ENCODE measurements around the gene PRKG1. TPM values are rescaled to one million over a fixed set of nuclear protein-coding genes. Genes with fewer than 3 reads are reported as not detected.

Gene PRKG1
- total and polyA plus RNA-seq, 2 experiments from 2014 or later = 18.2 to 21.1 TPM

DNA sequence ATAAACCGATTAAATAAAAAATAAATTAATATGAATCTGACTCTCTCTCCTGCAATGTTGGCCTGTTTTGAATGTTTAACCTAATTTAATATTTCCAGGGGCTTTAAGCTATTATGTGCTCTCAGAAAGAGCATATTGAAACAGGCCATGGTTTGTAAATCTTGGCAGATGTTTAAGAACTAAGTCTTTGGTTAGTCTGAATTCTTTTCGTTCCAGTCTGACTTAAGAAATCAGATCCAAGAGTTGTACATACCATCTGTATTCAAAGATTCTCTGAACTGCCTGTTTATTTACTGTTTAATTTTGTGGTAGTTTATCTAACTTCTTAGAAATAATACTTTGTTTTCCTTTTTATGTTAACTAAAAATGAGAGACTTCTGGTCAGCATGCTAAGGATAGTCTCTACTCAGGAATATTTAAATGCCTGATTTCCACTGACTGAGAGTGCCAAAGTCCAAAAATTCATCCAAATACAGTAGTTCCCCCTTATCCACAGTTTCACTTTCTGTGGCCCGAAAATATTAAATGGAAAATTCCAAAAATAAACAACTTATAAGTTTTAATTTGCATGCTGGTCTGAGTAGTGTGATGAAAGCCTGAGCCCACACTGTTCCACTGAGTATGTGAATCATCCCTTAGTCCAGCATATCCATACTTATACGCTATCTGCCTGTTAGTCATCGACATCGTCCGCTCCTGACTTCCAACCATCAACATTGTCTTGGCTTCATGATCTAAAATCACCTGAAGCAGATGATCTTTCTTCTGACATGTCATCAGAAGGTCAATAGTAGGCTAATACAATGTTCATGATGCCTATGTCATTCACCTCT lies 863.2 kb downstream of the PRKG1 start:
- no peaks in the 10 kb centered on the region; the same call in 2 of the 3 replicates for H3K36me3 Mint-ChIP-seq (ENCODE audit: low read depth)
- peaks cover 3% of the 10 kb centered on the region; the same call in 2 of the 3 replicates for H3K9me3 Mint-ChIP-seq
- Histone ChIP-seq H3K4me1 (ENCODE audit: insufficient read depth) (no peaks in the 10 kb centered on the region), H3F3A (replicated peaks; ENCODE audit: low read depth) (no peaks in the 10 kb centered on the region), H3K4me3 (no peak overlapping the region), H3K36me3 (ENCODE audit: insufficient read depth) (no peaks in the 10 kb centered on the region), H3K27ac (ENCODE audit: low read depth) (no peak overlapping the region), H2AFZ (no peak overlapping the region), H3K9me2 (ENCODE audit: insufficient read depth) (no peaks in the 10 kb centered on the region), H4K20me1 (replicated peaks; ENCODE audit: insufficient read depth) (no peaks in the 10 kb centered on the region), H3K79me2 (replicated peaks; ENCODE audit: insufficient read depth) (no peaks in the 10 kb centered on the region), H3K4me2 (no peak overlapping the region), H3K27me3 (ENCODE audit: insufficient read depth) (no peaks in the 10 kb centered on the region)
- TF ChIP-seq POLR2AphosphoS5 (IDR thresholded peaks at IDR 0.05; ENCODE audit: low read depth) (no peak), NANOG (IDR thresholded peaks at IDR 0.05; ENCODE audit: borderline replicate concordance) (no peak)
- TF ChIP-seq, protein P1, sequence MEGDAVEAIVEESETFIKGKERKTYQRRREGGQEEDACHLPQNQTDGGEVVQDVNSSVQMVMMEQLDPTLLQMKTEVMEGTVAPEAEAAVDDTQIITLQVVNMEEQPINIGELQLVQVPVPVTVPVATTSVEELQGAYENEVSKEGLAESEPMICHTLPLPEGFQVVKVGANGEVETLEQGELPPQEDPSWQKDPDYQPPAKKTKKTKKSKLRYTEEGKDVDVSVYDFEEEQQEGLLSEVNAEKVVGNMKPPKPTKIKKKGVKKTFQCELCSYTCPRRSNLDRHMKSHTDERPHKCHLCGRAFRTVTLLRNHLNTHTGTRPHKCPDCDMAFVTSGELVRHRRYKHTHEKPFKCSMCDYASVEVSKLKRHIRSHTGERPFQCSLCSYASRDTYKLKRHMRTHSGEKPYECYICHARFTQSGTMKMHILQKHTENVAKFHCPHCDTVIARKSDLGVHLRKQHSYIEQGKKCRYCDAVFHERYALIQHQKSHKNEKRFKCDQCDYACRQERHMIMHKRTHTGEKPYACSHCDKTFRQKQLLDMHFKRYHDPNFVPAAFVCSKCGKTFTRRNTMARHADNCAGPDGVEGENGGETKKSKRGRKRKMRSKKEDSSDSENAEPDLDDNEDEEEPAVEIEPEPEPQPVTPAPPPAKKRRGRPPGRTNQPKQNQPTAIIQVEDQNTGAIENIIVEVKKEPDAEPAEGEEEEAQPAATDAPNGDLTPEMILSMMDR (conservative IDR thresholded peaks at IDR 0.05; ENCODE audit: low read depth in 2 of 2) = no peak
- TF ChIP-seq, protein P2, sequence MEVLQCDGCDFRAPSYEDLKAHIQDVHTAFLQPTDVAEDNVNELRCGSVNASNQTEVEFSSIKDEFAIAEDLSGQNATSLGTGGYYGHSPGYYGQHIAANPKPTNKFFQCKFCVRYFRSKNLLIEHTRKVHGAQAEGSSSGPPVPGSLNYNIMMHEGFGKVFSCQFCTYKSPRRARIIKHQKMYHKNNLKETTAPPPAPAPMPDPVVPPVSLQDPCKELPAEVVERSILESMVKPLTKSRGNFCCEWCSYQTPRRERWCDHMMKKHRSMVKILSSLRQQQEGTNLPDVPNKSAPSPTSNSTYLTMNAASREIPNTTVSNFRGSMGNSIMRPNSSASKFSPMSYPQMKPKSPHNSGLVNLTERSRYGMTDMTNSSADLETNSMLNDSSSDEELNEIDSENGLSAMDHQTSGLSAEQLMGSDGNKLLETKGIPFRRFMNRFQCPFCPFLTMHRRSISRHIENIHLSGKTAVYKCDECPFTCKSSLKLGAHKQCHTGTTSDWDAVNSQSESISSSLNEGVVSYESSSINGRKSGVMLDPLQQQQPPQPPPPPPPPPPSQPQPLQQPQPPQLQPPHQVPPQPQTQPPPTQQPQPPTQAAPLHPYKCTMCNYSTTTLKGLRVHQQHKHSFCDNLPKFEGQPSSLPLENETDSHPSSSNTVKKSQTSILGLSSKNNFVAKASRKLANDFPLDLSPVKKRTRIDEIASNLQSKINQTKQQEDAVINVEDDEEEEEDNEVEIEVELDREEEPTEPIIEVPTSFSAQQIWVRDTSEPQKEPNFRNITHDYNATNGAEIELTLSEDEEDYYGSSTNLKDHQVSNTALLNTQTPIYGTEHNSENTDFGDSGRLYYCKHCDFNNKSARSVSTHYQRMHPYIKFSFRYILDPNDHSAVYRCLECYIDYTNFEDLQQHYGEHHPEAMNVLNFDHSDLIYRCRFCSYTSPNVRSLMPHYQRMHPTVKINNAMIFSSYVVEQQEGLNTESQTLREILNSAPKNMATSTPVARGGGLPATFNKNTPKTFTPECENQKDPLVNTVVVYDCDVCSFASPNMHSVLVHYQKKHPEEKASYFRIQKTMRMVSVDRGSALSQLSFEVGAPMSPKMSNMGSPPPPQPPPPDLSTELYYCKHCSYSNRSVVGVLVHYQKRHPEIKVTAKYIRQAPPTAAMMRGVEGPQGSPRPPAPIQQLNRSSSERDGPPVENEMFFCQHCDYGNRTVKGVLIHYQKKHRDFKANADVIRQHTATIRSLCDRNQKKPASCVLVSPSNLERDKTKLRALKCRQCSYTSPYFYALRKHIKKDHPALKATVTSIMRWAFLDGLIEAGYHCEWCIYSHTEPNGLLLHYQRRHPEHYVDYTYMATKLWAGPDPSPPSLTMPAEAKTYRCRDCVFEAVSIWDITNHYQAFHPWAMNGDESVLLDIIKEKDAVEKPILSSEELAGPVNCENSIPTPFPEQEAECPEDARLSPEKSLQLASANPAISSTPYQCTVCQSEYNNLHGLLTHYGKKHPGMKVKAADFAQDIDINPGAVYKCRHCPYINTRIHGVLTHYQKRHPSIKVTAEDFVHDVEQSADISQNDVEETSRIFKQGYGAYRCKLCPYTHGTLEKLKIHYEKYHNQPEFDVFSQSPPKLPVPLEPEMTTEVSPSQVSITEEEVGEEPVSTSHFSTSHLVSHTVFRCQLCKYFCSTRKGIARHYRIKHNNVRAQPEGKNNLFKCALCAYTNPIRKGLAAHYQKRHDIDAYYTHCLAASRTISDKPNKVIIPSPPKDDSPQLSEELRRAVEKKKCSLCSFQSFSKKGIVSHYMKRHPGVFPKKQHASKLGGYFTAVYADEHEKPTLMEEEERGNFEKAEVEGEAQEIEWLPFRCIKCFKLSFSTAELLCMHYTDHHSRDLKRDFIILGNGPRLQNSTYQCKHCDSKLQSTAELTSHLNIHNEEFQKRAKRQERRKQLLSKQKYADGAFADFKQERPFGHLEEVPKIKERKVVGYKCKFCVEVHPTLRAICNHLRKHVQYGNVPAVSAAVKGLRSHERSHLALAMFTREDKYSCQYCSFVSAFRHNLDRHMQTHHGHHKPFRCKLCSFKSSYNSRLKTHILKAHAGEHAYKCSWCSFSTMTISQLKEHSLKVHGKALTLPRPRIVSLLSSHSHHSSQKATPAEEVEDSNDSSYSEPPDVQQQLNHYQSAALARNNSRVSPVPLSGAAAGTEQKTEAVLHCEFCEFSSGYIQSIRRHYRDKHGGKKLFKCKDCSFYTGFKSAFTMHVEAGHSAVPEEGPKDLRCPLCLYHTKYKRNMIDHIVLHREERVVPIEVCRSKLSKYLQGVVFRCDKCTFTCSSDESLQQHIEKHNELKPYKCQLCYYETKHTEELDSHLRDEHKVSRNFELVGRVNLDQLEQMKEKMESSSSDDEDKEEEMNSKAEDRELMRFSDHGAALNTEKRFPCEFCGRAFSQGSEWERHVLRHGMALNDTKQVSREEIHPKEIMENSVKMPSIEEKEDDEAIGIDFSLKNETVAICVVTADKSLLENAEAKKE (CRISPR knock-in tag; IDR thresholded peaks at IDR 0.05) = no peak
- no peak overlapping the region for H3K4me3 Mint-ChIP-seq
- DNase-seq (ENCODE audit: low spot score) (no peak), ATAC-seq (no peak)
- no peak overlapping the region for H3K27ac Mint-ChIP-seq
- no peaks in the 10 kb centered on the region for H3K4me1 Mint-ChIP-seq
- no peaks in the 10 kb centered on the region for H3K27me3 Mint-ChIP-seq (ENCODE audit: insufficient read depth, low read depth, poor library complexity)

Data from GM23338 (cell line).